Effector CD8-positive, alpha-beta T cell (primary cell): Measurements from ENCODE around the gene NUTM2B.
"Not testable (repeated sequence)": the region's sequence is repeated elsewhere in the genome, so short reads cannot be mapped to it uniquely, and the experiment has no call there.

Experiments
- DNase-seq: peaks from one replicate; lab custom pipeline; 2025; lab: John Stamatoyannopoulos, UW

The NUTM2B gene

DNA sequence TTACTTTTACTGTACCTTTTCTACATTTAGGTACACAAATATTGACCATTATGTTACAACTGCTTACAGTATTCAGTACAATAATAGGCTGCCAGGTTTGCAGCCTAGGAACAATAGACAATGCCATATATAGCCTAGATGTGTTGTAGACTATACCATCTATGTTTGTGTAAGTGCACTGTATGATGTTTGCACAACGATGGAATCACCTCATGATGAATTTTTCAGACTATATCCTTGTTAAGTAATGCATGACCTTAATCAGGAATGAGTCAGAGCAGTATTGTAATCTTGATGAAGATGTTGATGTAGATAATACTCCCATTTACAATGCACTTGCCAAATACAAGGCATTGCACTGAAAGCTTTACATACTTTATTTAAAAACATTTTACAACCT lies 23.6 kb downstream of the NUTM2B start:
- DNase-seq: not testable (repeated sequence)

- not testable (repeated sequence) for DNase-seq
Measured at GRCh38 chr10:79744844-79745243, 41.8 kb downstream of the NUTM2B start.

GRCh38 chr10:79748510-79748909 lies 45.5 kb downstream of the NUTM2B start:
- DNase-seq: not testable (repeated sequence)

DNA sequence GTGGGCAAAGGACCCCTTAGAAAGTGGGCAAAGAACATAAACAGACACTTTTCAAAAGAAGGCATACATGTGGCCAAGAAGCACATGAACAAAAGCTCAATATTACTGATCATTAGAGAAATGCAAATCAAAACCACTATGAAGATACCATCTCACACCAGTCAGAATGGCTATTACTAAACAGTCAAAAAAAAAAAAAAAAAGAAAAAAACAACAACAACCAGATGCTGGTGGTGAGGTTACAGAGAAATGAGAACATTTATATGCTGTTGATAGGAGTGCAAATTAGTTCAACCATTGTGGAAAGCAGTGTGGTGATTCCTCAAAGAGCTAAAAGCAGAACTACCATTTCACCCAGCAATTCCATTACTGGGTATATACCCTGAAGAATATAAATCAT lies 50.6 kb downstream of the NUTM2B start:
- DNase-seq: not testable (repeated sequence)

- not testable (repeated sequence) for DNase-seq
Measured at GRCh38 chr10:79758297-79758993, 55.4 kb downstream of the NUTM2B start.
